ENCODE measurements around the gene ZSCAN16. TPM values are rescaled to one million over a fixed set of nuclear protein-coding genes. Genes with fewer than 3 reads are reported as not detected.

Gene ZSCAN16
- total and polyA plus RNA-seq, 9 of the 15 experiments (the other 6 are each of a cell fraction or from before 2014, with no cell fraction given), result 0.08 TPM; not detected in 8

DNA sequence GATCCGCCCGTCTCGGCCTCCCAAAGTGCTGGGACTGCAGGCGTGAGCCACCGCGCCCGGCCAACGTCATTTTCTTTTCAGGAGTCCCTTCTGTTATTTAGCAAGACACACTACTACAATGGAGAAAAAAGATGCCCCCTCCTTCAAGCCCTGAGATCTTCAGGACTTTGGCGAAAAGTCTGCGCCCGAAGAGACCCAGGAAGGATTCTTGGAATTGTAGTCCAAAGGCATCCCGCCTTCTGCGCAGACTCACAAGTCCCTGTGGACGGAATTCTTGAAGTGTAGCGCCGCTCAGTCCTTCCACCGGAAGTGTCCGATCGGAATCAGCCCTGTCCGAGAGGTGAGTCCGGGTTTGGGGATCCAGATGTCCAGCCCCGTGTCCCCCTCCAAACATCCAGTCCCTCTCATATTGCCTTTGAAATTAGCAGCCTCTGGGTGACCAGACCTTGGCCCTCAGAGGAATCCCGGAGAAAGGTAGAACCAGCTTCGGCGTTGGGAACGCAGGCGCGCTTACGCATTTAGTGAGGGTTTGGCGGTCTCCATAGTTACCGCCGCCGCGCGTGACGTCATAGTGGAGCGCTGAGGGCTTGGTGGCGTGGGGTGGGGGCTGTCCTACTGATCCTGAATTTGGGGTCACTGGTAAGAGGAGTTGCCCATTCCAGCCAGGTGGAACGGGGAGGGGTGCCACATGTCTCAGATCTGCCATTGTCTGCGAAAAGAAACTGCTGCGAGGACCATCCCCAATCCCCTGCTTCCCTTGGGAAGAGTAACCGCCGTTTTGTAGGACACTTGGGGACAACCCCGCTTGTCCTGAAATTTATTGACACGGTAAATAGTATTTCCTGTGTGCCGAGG is 43.6 kb upstream of the ZSCAN16 start (continued):
- TF ChIP-seq NEUROD1 (IDR thresholded peaks at IDR 0.05; ENCODE audit: borderline replicate concordance, low read depth, low read length, partially characterized antibody), result peak; percentile 95
- TF ChIP-seq ZNF146 (CRISPR knock-in tag; IDR thresholded peaks at IDR 0.05; ENCODE audit: unreplicated experiment), result no peak
- peak; percentile 100 for TF ChIP-seq ETV1 (tag; conservative IDR thresholded peaks at IDR 0.05; ENCODE audit: low read depth)
- TF ChIP-seq, protein P1, sequence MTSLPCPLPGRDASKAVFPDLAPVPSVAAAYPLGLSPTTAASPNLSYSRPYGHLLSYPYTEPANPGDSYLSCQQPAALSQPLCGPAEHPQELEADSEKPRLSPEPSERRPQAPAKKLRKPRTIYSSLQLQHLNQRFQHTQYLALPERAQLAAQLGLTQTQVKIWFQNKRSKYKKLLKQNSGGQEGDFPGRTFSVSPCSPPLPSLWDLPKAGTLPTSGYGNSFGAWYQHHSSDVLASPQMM (CRISPR knock-in tag; IDR thresholded peaks at IDR 0.05), result no peak
- TF ChIP-seq MAZ (CRISPR knock-in tag; conservative IDR thresholded peaks at IDR 0.05 in 1 of 2, IDR thresholded peaks at IDR 0.05 in 1 of 2), result peak; percentile 84 to 93
- TF ChIP-seq ZFX (CRISPR knock-in tag; IDR thresholded peaks at IDR 0.05), result peak; percentile 64; the same call in 1 of the 2 replicates
- peak; percentile 71 for TF ChIP-seq RFX5 (IDR thresholded peaks at IDR 0.05; ENCODE audit: low read depth, low read length)
- peak; percentile 86 for TF ChIP-seq NFRKB (IDR thresholded peaks at IDR 0.05; ENCODE audit: low read depth)
- TF ChIP-seq, protein P2, sequence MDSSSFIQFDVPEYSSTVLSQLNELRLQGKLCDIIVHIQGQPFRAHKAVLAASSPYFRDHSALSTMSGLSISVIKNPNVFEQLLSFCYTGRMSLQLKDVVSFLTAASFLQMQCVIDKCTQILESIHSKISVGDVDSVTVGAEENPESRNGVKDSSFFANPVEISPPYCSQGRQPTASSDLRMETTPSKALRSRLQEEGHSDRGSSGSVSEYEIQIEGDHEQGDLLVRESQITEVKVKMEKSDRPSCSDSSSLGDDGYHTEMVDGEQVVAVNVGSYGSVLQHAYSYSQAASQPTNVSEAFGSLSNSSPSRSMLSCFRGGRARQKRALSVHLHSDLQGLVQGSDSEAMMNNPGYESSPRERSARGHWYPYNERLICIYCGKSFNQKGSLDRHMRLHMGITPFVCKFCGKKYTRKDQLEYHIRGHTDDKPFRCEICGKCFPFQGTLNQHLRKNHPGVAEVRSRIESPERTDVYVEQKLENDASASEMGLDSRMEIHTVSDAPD (CRISPR knock-in tag; IDR thresholded peaks at IDR 0.05), result no peak
- TF ChIP-seq NFE2L1 (tag; IDR thresholded peaks at IDR 0.05; ENCODE audit: borderline replicate concordance, low read depth), result no peak
- TF ChIP-seq ZKSCAN3 (CRISPR knock-in tag; IDR thresholded peaks at IDR 0.05), result no peak
- TF ChIP-seq MED1 (CRISPR knock-in tag; IDR thresholded peaks at IDR 0.05; ENCODE audit: borderline replicate concordance), result no peak
- TF ChIP-seq, protein P3, sequence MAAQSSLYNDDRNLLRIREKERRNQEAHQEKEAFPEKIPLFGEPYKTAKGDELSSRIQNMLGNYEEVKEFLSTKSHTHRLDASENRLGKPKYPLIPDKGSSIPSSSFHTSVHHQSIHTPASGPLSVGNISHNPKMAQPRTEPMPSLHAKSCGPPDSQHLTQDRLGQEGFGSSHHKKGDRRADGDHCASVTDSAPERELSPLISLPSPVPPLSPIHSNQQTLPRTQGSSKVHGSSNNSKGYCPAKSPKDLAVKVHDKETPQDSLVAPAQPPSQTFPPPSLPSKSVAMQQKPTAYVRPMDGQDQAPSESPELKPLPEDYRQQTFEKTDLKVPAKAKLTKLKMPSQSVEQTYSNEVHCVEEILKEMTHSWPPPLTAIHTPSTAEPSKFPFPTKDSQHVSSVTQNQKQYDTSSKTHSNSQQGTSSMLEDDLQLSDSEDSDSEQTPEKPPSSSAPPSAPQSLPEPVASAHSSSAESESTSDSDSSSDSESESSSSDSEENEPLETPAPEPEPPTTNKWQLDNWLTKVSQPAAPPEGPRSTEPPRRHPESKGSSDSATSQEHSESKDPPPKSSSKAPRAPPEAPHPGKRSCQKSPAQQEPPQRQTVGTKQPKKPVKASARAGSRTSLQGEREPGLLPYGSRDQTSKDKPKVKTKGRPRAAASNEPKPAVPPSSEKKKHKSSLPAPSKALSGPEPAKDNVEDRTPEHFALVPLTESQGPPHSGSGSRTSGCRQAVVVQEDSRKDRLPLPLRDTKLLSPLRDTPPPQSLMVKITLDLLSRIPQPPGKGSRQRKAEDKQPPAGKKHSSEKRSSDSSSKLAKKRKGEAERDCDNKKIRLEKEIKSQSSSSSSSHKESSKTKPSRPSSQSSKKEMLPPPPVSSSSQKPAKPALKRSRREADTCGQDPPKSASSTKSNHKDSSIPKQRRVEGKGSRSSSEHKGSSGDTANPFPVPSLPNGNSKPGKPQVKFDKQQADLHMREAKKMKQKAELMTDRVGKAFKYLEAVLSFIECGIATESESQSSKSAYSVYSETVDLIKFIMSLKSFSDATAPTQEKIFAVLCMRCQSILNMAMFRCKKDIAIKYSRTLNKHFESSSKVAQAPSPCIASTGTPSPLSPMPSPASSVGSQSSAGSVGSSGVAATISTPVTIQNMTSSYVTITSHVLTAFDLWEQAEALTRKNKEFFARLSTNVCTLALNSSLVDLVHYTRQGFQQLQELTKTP (IDR thresholded peaks at IDR 0.05; ENCODE audit: low read depth in 1 of 2, partially characterized antibody in 2 of 2), result peak in 1 of 2 experiments; percentile 69
- TF ChIP-seq, protein P4, sequence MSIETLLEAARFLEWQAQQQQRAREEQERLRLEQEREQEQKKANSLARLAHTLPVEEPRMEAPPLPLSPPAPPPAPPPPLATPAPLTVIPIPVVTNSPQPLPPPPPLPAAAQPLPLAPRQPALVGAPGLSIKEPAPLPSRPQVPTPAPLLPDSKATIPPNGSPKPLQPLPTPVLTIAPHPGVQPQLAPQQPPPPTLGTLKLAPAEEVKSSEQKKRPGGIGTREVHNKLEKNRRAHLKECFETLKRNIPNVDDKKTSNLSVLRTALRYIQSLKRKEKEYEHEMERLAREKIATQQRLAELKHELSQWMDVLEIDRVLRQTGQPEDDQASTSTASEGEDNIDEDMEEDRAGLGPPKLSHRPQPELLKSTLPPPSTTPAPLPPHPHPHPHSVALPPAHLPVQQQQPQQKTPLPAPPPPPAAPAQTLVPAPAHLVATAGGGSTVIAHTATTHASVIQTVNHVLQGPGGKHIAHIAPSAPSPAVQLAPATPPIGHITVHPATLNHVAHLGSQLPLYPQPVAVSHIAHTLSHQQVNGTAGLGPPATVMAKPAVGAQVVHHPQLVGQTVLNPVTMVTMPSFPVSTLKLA (conservative IDR thresholded peaks at IDR 0.05), result peak; percentile 90 to 97
- peak; percentile 91; the same call in 1 of the 2 replicates for TF ChIP-seq ZC3H8 (IDR thresholded peaks at IDR 0.05)
- TF ChIP-seq RBM34 (IDR thresholded peaks at IDR 0.05; ENCODE audit: borderline replicate concordance, insufficient read depth, low read length), result no peak
- TF ChIP-seq ZFP30 (CRISPR knock-in tag; IDR thresholded peaks at IDR 0.05; ENCODE audit: borderline replicate concordance), result no peak
